IPS DF 4.7 (cell line): ENCODE results near the gene FAM151B.
"Not testable (repeated sequence)": the region's sequence is repeated elsewhere in the genome, so short reads cannot be mapped to it uniquely, and the experiment has no call there.

ENCODE experiments used
- DNase-seq: peaks from one replicate; pipeline ENCODE4 v3.0.0-alpha.2; 2013; ENCODE audit warnings: low spot score; ENCODE audit errors: extremely low read depth

FAM151B gene, protein sequence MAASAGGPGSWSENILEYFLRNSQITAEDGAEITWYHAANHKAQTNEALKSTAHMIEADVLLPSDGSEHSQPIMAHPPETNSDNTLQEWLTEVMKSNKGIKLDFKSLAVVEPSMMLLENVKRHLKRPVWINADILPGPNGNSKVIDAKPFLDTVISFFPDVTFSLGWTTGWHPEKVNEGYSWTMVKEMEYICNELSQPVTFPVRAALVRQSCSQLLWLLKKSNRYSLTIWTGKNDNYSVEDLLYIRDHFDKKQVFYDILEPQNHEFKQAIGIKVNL

DNA sequence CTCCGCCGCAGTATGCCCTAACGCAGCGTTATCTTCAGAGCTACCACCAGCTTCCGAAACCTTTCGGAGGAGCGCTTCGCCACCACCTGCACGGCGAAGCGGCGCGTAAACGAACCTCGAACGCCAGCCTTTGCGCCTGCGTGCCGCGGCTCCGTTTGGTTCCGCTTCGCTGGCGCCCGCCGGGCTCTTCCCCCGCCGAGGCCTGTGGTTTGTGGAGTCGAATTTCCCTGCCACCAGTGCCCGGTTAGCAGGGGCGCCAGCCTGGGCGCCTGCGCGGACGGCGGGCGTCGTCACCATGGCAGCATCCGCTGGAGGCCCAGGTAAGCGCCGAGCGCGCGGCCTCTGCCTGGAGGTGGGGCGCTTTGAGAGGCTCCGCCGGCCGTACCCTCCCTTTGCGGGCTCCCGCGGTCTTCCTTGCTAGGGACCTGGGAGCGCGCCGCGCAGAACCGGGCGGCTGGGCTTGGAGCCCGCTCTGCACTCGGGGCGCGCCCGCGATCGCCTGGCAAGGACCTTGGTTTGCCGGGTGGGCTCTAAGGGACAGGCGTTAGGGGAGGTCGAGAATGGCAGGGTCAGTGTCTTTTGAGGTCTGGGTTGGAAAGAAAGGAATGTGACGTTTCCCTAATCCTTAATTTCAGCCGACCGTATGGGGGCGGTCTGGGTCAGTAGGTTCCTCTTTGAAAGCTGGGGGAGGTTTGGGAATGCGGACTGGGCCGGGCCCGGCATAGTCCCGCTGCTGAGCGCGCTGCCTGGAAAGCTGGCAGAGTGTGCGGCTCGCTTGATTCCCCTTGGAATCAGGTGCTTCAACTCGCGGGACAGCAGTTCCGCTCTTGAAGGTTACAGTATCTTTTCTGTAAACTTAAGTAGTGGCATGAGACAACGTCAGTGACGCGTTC is at the start of gene FAM151B:
Gene FAM151B, plus strand, starts transcription at position 272 of the 893 bp plus-strand sequence. Its CDS starts 24 bp downstream, at position 296.
- DNase-seq = peak; percentile 94

DNA sequence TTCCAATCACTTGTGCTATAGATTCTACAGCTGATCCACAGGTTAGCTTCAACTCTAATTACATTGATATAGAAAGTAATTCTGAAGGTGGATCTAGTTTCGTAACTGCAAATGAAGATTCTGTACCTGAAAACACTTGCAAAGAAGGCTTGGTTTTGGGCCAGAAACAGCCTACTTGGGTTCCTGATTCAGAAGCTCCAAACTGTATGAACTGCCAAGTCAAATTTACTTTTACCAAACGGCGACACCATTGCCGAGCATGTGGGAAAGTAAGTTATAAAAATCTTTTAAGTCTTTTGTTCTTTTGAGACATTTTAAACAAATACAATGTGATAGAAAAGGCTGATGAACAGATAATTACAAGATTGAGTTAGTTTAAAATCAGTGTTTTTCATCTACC is 49.2 kb upstream of the FAM151B start:
- no peak for DNase-seq

DNA sequence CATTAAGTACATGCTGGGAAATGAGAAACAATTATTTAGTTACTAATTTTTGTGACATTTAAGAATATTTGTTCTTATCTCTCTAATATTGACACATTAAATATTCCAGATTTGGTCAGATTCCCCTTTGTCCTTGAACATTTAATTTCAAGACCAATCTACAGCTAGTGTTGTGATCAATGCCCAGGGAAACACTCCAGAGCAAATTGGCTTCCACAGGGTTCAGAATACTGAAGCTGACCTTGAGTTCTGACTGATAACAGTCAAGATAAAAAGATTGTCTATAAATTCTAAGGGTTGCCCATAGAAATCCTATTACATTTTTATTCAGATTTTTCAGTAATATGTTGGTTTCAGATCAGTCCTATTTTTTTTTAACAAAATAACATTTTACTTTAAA is 48.7 kb upstream of the FAM151B start:
- no peak for DNase-seq

DNA sequence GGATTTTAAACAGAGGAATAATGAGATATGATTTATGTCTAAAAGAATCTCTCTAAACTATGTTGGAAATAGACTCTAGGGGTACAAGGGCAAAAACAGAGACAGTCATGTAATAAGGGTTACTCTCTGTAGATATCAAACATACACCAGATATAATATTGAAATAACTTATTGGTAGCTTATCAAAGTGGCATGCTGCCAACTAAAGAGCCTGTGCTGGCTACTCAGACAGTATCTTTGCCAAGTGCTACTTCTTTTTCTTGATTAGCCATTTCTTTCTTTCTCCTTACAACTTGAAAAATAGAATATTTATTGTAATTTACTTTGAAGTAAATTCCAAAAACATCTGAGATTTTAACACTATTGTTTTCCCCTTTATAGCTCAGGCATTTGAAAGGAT is 45.2 kb upstream of the FAM151B start:
- no peak for DNase-seq

DNA sequence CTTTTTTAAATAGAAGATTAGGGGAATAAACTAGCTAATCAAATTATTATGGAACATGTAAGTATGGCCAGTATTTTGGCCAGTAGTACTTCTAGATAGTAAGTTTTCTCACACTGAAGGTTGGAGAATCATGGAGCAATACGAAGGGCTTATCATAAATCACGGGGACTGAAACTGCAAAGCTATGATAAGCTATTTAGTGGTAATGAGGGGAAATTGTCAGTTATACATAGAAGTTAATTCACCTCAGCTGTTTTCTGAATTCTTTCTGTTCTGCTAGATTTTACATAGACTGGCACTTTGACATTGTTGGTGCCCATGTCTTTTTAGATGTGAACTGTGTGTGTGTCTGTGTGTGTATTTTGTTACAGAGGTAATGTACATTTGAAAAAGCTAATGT is 34.5 kb upstream of the FAM151B start:
- no peak for DNase-seq

DNA sequence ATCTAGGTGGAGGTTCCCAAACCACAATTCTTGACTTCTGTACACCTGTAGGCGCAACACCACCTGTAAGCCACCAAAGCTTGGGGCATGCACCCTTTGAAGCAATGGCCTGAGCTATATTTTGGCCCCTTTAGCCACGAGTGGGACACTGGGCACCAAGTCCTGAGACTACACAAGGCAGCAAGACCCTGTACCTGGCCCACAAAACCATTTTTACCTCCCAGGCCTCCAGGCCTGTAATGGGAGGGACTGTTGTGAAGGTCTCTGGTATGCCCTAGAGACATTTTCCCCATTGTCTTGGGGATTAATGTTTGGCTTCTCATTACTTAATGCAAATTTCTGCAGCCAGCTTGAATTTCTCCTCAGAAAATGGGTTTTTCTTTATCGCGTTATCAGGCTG is 24.6 kb upstream of the FAM151B start:
- DNase-seq = no peak

DNA sequence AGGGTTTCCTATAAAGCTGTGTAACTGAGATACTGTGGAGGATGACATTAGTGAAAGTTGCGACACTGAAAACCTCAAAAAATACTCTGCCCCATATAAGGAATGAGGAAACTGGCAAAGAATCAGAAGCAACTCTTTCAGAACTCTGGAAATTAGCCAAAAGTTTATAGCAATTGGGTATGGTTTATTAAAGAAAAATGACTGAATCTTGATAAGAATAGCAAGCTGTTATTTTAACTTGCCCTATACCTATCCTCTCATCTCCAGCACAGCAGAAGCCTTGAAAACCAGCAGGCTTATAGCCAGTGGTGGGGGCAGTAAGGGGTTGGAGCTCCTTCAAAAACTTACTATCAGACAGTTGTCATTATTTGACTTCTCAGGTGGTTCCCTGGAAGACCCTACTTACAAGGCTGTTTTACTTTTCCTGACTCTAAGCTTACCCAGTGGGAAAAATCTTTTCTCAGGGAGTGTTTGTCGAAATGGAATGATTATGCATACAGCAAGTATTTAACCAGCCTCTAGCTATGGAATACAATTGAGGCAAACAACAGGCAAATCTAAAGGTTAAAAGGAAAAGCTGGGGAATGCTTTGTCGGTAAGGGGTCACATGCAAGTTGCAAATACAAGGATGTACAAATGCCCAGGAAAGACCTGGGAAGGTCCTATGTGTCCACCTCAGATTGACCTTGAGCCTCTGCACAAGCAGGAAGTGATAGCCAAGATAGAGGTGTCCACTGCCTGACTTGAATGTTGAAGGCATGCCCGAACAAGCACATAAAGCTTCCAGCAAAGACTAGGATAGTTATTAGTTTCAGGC is 21.0 kb upstream of the FAM151B start:
- DNase-seq = no peak

DNA sequence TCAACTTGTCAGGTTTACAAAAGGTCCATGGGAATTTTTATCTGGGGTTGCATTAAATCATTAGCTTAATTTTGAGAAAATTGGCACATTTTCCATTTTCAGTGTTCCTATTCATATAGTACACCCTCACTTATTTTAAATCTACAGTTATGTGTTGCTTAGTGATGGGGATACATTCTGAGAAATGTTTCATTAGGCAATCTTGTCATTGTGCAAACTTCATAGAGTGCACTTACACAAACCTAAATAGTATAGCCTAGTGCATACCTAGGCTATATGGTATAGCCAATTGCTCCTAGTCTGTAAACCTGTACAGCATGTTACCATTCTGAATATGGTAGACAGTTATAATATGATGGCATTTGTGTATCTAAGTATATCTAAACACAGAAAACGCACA is 19.8 kb upstream of the FAM151B start:
- DNase-seq = no peak

DNA sequence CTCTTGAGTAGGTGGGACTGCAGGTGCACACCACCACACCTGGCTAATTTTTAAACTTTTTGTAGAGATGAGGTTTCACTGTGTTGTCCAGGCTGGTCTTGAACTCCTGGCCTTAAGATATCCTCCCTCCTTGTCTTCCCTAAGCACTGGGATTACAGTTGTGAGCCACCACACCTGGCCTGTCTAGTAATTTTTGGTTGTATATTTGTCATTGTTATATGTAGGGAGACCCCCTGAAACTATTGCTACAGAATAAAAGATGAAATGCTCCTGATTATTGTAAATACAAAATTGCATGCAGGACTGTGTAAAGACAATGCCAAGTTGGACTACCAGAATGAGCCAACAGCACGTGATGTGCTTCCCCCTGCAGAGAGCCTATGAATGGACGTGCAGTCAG is 17.3 kb upstream of the FAM151B start:
- not testable (repeated sequence) for DNase-seq

DNA sequence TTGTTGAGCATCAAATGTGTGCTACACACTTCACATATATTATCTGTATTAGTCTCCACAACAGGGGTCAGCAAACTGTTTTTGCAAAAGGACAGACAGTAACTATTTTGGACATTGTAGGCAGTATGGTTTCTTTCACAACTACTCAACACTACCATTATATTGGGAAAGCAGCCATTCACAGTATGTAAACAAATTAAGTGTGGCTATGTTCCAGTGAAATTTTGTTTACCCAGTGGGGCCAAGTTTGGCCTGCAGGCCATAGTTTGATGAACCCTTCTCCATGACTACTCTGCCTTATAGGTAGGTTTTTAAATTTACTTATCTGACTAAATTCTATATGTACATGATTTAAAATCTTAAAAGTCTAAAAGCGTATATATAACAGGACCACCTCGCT is 13.0 kb upstream of the FAM151B start:
- no peak for DNase-seq

DNA sequence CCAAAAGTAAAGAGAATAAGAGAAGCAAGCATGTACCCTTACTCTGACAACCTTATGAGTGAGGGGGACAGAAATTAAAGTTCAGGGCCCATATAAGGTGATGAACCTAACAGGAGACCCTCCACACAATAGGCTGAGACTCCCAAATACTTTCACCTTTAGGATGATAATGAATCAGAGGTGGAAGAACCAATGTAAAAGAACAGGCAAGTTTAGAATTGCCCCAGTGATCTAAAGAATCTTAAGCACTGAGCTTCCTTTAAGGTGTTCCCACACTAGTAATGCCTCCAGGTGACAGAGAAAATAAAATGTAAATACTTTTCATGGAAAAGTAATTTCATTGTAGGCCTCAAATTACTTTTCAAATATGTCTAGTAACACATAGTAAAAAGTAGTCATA is 8.2 kb upstream of the FAM151B start:
- no peak for DNase-seq

DNA sequence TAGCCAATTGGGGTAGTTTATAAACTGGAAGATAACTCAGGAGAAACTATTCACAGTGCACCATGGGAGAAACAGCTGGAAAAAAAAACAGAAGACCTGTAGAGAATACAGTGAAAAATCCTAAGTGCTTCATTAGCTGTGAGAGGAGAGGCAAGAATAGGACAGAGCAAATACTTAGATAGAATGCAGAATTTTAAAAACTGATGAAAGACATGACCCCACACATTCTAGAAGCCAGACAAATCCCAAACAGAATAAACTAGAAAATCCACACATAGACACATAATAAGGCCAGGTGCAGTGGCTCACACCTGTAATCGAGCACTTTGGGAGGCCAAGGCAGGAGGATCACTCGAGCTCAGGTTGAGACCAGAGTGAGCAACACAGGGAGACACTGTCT is 7.5 kb upstream of the FAM151B start:
- DNase-seq = no peak

DNA sequence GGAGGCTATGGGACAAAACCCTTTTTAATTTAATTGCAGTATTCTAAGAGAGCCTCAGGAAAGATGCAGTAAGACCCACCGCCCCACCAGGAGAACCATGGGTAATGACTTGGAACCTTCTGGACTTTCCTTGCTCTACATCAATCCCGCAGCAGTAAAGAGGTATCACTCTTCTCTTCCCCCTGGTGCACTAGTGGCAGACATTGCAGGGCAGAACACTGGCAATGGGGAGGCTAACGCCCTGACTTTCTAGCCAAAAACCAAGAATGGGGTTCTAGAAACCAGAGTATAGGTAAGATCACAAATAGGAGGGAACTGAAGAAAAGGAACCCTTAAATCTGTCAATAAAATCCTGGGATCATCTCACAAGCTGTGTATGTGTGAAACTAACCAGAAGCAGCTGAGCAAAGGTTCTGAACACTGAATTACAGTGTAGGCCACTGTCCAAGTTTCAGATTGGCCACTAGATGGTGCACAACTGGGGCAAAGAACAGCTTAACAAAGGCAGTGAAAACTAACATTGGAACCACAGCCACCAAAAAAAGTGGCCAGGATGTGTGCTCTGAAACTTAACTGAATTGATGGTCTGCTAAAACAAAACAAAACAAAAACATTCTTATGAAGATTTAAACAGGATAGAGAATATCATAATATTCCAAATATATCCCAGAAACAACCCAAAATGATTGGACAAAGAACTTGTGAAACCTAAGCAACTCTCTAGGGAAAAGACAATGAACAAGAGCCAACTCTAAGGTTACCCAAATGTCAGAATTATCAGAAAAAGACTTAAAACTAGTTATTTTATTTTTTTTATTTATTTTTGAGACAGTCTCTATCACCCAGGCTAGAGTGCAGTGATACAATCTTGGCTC is 6.6 kb upstream of the FAM151B start:
- DNase-seq = no peak

DNA sequence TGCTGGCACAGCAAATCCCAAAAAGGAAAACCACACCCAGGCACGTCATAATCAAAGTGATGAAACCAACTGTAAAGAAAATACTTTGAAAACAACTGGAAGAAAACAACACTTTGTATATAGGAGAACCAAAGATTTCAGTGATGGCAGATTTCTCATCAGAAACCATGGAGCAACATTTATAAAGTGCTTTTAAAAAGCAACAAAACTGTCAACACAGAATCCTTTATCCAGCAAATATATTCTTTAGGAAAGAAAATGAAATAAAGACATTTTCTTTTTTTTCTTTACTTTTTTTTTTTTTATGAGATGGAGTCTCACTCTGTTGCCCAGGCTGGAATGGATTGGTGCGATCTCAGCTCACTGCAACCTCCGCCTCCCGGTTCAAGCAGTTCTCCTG is 5.3 kb upstream of the FAM151B start:
- DNase-seq = no peak

DNA sequence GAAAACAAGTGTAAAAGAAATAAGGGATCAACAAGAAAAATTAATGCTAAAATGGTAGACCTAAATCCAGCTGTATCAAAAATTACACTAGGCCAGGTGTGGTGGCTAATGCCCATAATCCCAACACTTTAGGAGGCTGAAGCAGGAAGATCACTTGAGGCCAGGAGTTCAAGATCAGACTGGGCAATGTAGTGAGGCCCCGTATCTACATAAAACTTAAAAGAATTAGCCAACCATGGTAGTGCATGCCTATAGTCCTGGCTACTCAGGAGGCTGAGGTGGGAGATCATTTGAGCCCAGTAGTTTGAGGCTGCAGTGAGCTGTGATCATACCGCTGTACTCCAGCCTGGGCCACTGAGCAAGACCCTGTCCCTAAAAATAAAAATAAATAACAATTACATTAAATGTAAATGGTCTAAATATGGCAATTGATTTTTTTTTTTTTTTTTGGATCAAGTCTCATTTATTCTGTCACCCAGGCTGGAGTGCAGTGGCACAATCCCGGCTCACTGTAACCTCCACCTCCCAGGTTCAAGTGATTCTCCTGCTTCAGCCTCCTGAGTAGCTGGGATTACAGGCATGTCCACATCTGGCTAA is 4.2 kb upstream of the FAM151B start:
- no peak for DNase-seq

DNA sequence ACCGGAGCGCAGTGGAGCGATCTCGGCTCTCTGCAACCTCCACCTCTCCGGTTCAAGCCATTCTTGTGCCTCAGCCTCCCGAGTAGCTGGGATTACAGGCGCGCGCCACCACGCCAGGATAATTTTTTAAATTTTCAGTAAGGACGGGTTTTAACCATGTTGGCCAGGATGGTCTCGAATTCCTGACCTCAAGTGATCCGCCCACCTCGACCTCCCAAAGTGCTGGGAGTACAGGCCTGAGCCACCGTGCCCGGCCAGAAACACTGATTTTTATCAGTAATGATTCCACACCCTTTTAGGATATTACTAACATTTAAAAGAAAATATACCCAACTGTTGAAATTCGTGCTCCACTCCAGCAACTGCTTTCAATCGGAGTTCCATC is 464 bp upstream of the FAM151B start:
- no peak for DNase-seq

DNA sequence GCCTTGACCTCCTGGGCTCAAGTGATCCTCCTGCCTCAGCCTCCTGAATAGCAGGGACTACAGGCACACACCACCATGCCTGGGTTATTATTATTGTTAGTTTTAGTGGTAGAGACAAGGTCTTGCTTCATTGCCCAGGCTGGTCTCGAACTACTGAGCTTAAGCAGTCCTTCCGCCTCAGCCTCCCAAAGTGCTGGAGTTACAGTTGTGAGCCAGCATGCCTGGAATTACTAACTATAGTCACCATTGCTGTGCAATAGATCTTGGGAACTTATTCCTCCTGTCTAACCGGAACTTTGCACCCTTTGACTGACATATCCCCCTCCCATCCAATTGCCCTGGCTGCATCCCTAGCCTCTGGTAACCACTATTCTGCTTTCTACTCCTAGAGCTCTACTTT is 3.4 kb downstream of the FAM151B start:
- no peak for DNase-seq

DNA sequence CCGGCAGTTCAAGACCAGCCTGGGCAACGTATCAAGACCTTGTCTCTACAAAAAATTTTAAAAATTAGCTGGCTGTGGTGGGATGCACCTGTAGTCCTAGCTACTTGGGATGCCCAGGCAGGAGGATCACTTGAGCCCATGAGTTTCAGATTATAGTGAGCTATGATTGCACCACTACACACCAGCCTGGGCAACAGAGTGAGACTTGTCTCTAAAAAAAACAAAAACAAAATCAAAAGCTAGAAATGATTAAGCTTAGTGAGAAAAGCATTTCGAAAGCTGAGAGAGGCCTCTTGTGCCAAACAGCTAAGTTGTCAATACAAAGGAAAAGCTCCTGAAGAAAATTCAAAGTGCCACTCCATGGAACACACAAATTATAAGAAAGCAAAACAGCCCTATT is 4.8 kb downstream of the FAM151B start:
- DNase-seq = no peak

DNA sequence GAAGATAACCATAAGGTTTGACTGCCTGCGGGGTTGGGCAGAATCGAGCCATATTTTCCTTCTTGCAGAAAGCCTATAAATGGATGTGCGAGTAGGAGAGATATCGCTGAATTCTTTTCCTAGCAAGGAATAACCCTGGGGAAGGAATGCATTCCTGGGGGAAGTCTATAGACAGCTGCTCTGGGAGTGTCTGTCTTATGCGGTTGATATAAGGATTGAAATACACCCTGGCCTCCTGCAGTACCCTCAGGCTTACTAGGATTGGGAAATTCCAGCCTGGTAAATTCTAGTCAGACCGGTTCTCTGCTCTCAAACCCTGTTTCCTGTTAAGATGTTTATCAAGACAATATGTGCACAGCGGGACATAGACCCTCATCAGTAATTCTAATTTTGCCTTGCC is 5.5 kb downstream of the FAM151B start:
- DNase-seq = not testable (repeated sequence)

DNA sequence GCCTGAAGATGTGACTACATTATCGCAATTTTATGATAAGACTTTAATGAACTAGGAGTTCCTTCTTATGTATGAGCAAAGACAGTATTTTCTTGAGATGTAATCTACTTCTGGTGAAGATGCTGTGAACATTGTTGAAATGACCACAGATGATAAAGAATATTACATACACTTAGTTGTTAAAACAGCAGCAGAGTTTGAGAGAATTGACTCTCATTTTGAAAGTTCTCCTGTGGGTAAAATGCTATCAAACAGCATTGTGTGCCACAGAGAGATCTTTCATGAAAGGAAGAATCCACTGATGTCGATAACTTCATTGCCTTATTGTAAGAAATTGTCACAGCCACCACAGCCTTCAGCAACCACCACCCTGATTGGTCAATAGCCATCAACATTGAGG is 8.0 kb downstream of the FAM151B start:
- DNase-seq = no peak

DNA sequence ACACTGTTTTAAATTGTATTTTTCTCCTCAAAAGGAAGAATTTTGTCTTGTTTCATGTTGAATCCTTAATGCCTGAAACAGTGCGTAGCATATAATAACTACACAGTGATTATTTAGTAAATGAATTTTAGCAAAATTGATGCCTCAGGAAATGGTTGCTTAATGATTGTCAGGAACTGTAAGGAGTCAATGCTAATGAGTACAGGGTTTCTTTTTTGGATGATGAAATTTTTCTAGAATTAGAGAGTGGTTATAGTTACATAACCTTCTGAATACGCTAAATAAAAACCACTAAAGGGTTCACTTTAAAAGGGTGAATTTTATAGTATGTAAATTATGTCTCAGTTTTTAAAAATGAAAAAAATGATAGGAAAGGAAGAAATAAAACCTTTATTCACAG is 14.9 kb downstream of the FAM151B start:
- no peak for DNase-seq
